OCI-LY7 (cell line): ENCODE measurements around the gene NLRP14. TPM values are rescaled to one million over a fixed set of nuclear protein-coding genes. Genes with fewer than 3 reads are reported as not detected.

Experiments used
- BruUV-seq: library from RNA; stranded (reverse); fragments of 400-500 nt; replicated peaks from 2 replicates; lab custom pipeline; 2021; lab: Mats Ljungman, UMichigan
- CTCF ChIA-PET: fragments of 300-600 bp; sonication (Branson Sonifier 250); formaldehyde crosslinking; loops from one replicate; lab custom pipeline; 2022; ENCODE audit warnings: antibody characterized with exemption; ENCODE audit not compliant: unreplicated experiment; lab: Charles Lee
- POLR2A ChIA-PET: fragments of 300-600 bp; sonication (Branson Sonifier 250); formaldehyde crosslinking; loops from one replicate; lab custom pipeline; 2022; ENCODE audit warnings: antibody characterized with exemption; lab: Charles Lee
- DNase-seq: peaks from one replicate; pipeline ENCODE4 v3.0.0-alpha.2; 2015; ENCODE audit warnings: low spot score
- H2AFZ ChIP-seq: fragments of 200-600 bp; sonication (generic), shearing (Covaris generic); 2 replicates; pipeline ENCODE4 v1.6.1; 2014; ENCODE audit warnings: mild to moderate bottlenecking, antibody characterized with exemption, low read length, moderate library complexity
- H3K27ac ChIP-seq: fragments of 200-600 bp; sonication (generic); 2 replicates; pipeline ENCODE4 v1.5.1; 2014; ENCODE audit warnings: mixed run types, low read depth, mild to moderate bottlenecking, moderate library complexity, low read length, inconsistent platforms; ENCODE audit not compliant: poor library complexity, severe bottlenecking
- H3K36me3 ChIP-seq: fragments of 200-600 bp; sonication (generic); 2 replicates; pipeline ENCODE4 v1.6.1; 2014; ENCODE audit warnings: mild to moderate bottlenecking, antibody characterized with exemption, low read length, moderate library complexity, mixed read lengths; ENCODE audit not compliant: insufficient read depth
- H3K4me1 ChIP-seq: fragments of 200-600 bp; sonication (generic); 2 replicates; pipeline ENCODE4 v1.5.1; 2014; ENCODE audit warnings: mild to moderate bottlenecking, low read length; ENCODE audit not compliant: insufficient read depth, poor library complexity, severe bottlenecking
- H3K4me2 ChIP-seq: fragments of 200-600 bp; sonication (generic); 2 replicates; pipeline ENCODE4 v1.6.1; 2014; ENCODE audit warnings: mild to moderate bottlenecking, low read length
- H3K4me3 ChIP-seq: fragments of 200-600 bp; sonication (generic); 2 replicates; pipeline ENCODE4 v1.5.1; 2014; ENCODE audit warnings: mild to moderate bottlenecking, low read depth, low read length; ENCODE audit not compliant: poor library complexity, severe bottlenecking
- H3K79me2 ChIP-seq: fragments of 200-600 bp; sonication (generic); 2 replicates; pipeline ENCODE4 v1.6.1; 2016; ENCODE audit warnings: low read depth, mild to moderate bottlenecking, low read length, moderate library complexity, mixed read lengths; ENCODE audit not compliant: insufficient read depth
- H3K9me2 ChIP-seq: fragments of 200-600 bp; sonication (generic); 2 replicates; pipeline ENCODE4 v1.6.1; 2016; ENCODE audit warnings: mild to moderate bottlenecking, low read length, mixed read lengths; ENCODE audit not compliant: insufficient read depth
- H3K9me3 ChIP-seq: fragments of 200-600 bp; sonication (generic); 2 replicates; pipeline ENCODE4 v1.6.1; 2014; ENCODE audit warnings: mild to moderate bottlenecking, mixed run types, low read length, mixed read lengths
- H4K20me1 ChIP-seq: fragments of 200-600 bp; sonication (generic); 2 replicates; pipeline ENCODE4 v1.6.1; 2014; ENCODE audit warnings: mild to moderate bottlenecking, antibody characterized with exemption, low read length, moderate library complexity, mixed read lengths; ENCODE audit not compliant: insufficient read depth
- CTCF ChIP-seq: fragments of 200-600 bp; sonication (generic); conservative IDR thresholded peaks from 2 replicates; pipeline ENCODE4 v1.5.1; 2014; ENCODE audit warnings: mild to moderate bottlenecking, antibody characterized with exemption, low read length, moderate library complexity, mixed read lengths
- EZH2phosphoT487 ChIP-seq: fragments of 200-600 bp; sonication (generic); IDR thresholded peaks from 2 replicates; pipeline ENCODE4 v1.6.1; 2018; ENCODE audit warnings: low read depth, borderline replicate concordance, mild to moderate bottlenecking, mixed run types, antibody characterized with exemption, low read length, moderate library complexity, mixed read lengths
- intact Hi-C: fragments of 100-400 bp; cut with micrococcal nuclease; formaldehyde crosslinking; loops from one replicate; pipeline ENCODE4 v1.10.0; 2022; ENCODE audit not compliant: unreplicated experiment
- total RNA-seq, 2 experiments: library from RNA; depleted of rRNA in 1 of 2; stranded (reverse); fragments of >200 nt in 1 of 2; shearing (Covaris generic) in 1 of 2; gene quantifications; 2 replicates each; pipeline ENCODE4 v1.2.3, GENCODE V29; 2014 to 2022

NLRP14 gene
- total RNA-seq, 2 experiments from 2014 or later, result 3.8 to 6.4 TPM

GRCh38 chr11:6992026-6992425, 28.3 kb upstream of the NLRP14 start:
- H3K36me3 ChIP-seq, result peaks cover 81% of the 10 kb centered on the region
- no peak overlapping the region for H3K27ac ChIP-seq
- peaks cover 15% of the 10 kb centered on the region for H3K4me1 ChIP-seq
- POLR2A ChIA-PET, result interaction anchor here (1.0 kb wide), 1 partner anchor 31 kb away, joined by 4 read pairs; no protein-coding TSS in a partner anchor
- no peaks in the 10 kb centered on the region for H3K9me3 ChIP-seq
- H3K4me2 ChIP-seq, result no peak overlapping the region
- no peak for DNase-seq
- intact Hi-C loops, result no loop called here
- H2AFZ ChIP-seq, result no peak overlapping the region
- no peaks in the 10 kb centered on the region for H3K9me2 ChIP-seq
- no peak overlapping the region for H3K4me3 ChIP-seq
- CTCF ChIA-PET, result no interaction called here
- no TSS peak for BruUV-seq
- no peak for TF ChIP-seq CTCF
- no peak for TF ChIP-seq EZH2phosphoT487
- H4K20me1 ChIP-seq, result no peaks in the 10 kb centered on the region
- no peaks in the 10 kb centered on the region for H3K79me2 ChIP-seq

- Histone ChIP-seq H3K9me3 (no peaks in the 10 kb centered on the region), H2AFZ (no peak overlapping the region), H3K4me3 (no peak overlapping the region), H3K9me2 (no peaks in the 10 kb centered on the region), H3K79me2 (no peaks in the 10 kb centered on the region), H3K4me1 (peaks cover 22% of the 10 kb centered on the region), H3K27ac (no peak overlapping the region), H3K36me3 (peaks cover 81% of the 10 kb centered on the region), H3K4me2 (no peak overlapping the region), H4K20me1 (no peaks in the 10 kb centered on the region)
- TF ChIP-seq EZH2phosphoT487 (no peak), CTCF (no peak)
- CTCF ChIA-PET, result no interaction called here
- no peak for DNase-seq
- POLR2A ChIA-PET, result interaction anchor here (1.0 kb wide), 1 partner anchor 32 kb away, joined by 4 read pairs; no protein-coding TSS in a partner anchor
- no TSS peak for BruUV-seq
- intact Hi-C loops, result no loop called here
These were observed 27.5 kb upstream of the NLRP14 start for GRCh38 chr11:6992457-6993417.

- no peaks in the 10 kb centered on the region for H3K9me3 ChIP-seq
- intact Hi-C loops, result no loop called here
- TF ChIP-seq CTCF (no peak), EZH2phosphoT487 (no peak)
These were observed 24.6 kb upstream of the NLRP14 start for GRCh38 chr11:6995703-6996102.

More at GRCh38 chr11:6995703-6996102, 24.6 kb upstream of the NLRP14 start:
- no peak overlapping the region for H3K4me3 ChIP-seq
- H3K27ac ChIP-seq, result no peak overlapping the region
- no peaks in the 10 kb centered on the region for H4K20me1 ChIP-seq
- no peaks in the 10 kb centered on the region for H3K79me2 ChIP-seq
- CTCF ChIA-PET, result no interaction called here
- H3K4me1 ChIP-seq, result peaks cover 18% of the 10 kb centered on the region
- H3K9me2 ChIP-seq, result no peaks in the 10 kb centered on the region
- no peak for DNase-seq
- POLR2A ChIA-PET, result interaction anchor here (1.2 kb wide), 1 partner anchor 46 kb away, joined by 3 read pairs; no protein-coding TSS in a partner anchor
- no peak overlapping the region for H3K4me2 ChIP-seq
- no TSS peak for BruUV-seq
- no peak overlapping the region for H2AFZ ChIP-seq
- peaks cover 79% of the 10 kb centered on the region for H3K36me3 ChIP-seq
